ENCODE results near the gene PRKCA.

DNA sequence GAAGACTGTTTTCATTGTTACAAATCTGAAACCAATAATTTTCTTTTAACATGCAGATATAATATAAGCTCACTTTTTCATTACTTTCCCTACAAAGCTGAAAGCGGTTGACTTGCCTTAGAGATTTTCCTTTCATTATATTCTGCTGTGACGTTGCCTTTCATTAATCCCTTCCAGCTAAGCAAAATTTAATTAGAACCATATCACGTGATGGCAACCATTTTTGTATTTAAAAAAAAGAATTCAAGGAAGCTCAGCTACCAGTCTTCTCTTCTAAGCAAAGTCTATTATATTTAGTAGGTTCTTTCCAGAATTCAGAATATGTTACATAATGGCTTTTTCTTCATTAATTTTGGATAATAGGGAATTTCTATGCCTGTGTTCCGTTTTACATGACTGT is 186.5 kb downstream of the PRKCA start:
- TF ChIP-seq, protein P1, sequence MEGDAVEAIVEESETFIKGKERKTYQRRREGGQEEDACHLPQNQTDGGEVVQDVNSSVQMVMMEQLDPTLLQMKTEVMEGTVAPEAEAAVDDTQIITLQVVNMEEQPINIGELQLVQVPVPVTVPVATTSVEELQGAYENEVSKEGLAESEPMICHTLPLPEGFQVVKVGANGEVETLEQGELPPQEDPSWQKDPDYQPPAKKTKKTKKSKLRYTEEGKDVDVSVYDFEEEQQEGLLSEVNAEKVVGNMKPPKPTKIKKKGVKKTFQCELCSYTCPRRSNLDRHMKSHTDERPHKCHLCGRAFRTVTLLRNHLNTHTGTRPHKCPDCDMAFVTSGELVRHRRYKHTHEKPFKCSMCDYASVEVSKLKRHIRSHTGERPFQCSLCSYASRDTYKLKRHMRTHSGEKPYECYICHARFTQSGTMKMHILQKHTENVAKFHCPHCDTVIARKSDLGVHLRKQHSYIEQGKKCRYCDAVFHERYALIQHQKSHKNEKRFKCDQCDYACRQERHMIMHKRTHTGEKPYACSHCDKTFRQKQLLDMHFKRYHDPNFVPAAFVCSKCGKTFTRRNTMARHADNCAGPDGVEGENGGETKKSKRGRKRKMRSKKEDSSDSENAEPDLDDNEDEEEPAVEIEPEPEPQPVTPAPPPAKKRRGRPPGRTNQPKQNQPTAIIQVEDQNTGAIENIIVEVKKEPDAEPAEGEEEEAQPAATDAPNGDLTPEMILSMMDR (IDR thresholded peaks at IDR 0.05) = no peak
- no peak for TF ChIP-seq POLR2A (IDR thresholded peaks at IDR 0.05)
